GM19468 (cell line): ENCODE data around the gene PI4K2A.

ENCODE experiments used
- ATAC-seq: cut with Tn5 transposase; IDR thresholded peaks from one replicate; pipeline ENCODE4 v1.9.1; 2021; ENCODE audit warnings: mild to moderate bottlenecking, moderate library complexity, moderate number of reproducible peaks; ENCODE audit not compliant: unreplicated experiment; ENCODE audit errors: extremely low read depth

The PI4K2A gene

DNA sequence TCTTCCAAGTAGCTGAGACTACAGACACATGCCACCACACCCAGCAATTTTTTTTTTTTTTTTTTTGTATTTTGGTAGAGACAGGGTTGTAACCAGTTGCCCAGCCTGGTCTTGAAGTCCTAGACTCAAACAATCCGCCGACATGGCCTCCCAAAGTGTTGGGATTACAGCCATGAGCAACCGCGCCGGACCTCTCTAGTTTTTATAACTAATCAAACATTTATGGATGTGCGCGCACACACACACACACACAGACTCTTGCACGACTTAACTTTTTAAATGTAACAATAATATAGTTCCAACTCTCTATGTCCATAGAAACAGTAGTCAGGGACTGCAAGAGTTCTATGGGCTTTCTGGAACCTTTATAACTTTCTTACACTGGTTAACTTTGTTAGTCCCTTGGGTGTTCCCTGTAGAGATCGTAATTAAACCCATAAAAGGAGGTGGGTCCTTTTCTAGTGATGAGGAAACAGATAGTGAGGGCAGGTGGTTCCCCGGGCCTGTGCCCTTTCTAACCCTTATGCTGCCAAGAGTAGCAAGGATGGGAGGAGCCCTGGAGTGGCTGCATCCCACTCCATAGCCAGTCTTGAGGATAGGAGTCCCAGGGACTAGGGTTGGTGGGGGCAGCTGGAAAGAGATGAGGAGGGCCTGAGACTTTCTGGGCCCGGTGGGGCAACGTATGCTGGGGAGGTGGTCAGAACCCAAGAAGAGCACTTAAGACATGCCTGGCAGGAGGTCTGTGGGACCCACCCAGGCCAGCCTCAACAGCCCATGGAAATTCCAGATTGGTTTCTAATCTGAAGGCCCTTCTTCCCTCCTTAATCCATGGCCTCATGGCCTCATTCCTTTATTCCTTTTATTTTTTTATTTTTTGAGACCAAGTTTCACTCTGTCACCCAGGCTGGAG is 81.7 kb downstream of the PI4K2A start:
- ATAC-seq: no peak

DNA sequence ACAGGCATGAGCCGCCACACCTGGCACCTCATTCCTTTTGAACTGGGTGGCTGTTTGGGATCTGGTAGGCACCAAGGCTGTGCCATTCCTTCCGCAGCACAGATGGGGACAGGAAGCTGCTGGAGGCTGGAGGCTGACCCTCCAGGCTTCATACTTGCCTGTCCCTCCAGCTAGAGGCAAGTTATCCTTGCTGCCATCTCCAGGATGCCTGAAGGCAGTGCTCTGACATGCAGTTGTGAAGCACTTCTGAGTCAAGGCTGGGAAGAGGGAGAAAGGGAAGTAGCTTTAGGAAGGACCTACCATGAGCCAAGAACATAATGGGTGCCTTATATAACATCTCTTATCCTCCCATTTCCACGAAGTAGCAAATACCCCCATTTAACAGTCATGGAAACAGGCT is 82.5 kb downstream of the PI4K2A start:
- ATAC-seq: no peak

DNA sequence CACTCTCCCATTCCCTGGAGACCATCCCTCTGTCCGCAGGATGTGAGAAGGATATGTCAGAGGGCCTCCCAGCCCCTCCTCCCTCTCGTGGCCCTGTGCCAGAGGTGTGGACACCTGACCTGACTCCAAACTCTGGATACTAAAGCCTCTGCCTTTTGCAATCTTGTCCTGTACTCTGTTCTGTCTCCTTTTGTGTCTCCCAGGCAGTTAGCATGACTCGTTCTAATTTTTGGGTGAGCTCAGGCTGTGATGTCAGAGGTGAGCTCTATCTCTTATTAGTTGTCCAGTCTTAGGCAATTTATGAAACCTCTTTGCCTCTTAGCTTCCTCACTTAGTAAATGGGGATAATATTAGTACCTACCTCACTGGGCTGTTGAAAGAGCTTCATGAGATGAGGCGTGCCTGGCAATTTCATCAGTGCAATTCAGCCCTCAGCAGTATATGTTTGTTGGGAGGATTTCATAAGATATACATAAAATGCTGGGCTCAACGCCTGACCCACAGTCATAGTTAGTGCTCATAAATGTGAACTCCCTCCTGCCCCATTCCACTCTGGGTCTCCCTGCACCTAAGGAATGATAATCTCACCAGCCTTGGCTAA is 84.0 kb downstream of the PI4K2A start:
- ATAC-seq: no peak
